Measurements from ENCODE around the gene MBP. TPM values are rescaled to one million over a fixed set of nuclear protein-coding genes. Genes with fewer than 3 reads are reported as not detected.

Gene MBP
- polyA plus RNA-seq, 1 donor from 2014 or later: 3.3 TPM

DNA sequence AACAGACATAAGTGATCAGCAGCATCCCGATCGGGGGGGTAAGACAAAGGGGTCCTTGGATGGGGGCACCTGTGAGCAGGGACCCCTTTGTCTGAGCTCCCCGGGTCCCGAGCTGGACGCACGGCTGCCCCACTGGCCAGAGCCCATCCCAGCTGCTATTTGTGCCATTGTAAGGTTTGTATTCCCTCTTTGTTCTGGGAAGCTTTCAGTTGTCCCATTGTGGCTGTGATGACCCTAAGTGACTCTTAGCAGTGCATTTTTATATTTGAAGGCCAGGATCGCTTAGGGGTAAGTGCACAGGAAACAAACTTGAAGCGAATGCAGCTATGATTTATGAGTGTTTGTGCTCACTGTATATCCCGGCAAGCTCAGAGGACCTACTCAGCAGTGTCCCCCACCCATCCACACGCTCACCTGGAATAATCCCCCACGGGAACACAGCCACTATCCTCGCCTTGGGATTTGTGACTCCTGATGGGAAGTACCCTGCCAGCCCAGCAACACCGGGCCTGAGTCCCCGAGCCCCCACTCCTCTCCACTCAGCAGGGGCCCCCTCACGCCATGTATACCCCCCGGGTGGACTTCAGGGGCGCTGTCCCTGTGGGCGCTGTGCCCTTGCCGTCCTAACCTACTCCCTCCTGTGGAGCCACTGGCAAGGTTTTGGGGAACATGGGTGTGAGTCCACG, 80.1 kb downstream of the MBP start:
- Histone ChIP-seq H4K20me1 (ENCODE audit: insufficient read depth) (no peaks in the 10 kb centered on the region), H3F3A (ENCODE audit: insufficient read depth, low read length, poor library complexity, severe bottlenecking) (no peaks in the 10 kb centered on the region), H3K27me3 (ENCODE audit: insufficient read depth, low read depth, low read length) (no peaks in the 10 kb centered on the region), H3K9me3 (ENCODE audit: low read length) (no peaks in the 10 kb centered on the region), H3K79me2 (replicated peaks; ENCODE audit: insufficient read depth, low read length) (no peaks in the 10 kb centered on the region), H3K36me3 (ENCODE audit: insufficient read depth, low read length) (no peaks in the 10 kb centered on the region), H3K9ac (ENCODE audit: low read length) (no peak overlapping the region), H3K27ac (ENCODE audit: low read length) (no peak overlapping the region), H3K4me3 (ENCODE audit: low read length) (no peak overlapping the region), H3K9me2 (ENCODE audit: insufficient read depth, low read length) (no peaks in the 10 kb centered on the region), H2AFZ (ENCODE audit: low read depth, low read length) (no peak overlapping the region), H3K4me2 (ENCODE audit: low read length) (no peak overlapping the region)
- TF ChIP-seq, protein P1, sequence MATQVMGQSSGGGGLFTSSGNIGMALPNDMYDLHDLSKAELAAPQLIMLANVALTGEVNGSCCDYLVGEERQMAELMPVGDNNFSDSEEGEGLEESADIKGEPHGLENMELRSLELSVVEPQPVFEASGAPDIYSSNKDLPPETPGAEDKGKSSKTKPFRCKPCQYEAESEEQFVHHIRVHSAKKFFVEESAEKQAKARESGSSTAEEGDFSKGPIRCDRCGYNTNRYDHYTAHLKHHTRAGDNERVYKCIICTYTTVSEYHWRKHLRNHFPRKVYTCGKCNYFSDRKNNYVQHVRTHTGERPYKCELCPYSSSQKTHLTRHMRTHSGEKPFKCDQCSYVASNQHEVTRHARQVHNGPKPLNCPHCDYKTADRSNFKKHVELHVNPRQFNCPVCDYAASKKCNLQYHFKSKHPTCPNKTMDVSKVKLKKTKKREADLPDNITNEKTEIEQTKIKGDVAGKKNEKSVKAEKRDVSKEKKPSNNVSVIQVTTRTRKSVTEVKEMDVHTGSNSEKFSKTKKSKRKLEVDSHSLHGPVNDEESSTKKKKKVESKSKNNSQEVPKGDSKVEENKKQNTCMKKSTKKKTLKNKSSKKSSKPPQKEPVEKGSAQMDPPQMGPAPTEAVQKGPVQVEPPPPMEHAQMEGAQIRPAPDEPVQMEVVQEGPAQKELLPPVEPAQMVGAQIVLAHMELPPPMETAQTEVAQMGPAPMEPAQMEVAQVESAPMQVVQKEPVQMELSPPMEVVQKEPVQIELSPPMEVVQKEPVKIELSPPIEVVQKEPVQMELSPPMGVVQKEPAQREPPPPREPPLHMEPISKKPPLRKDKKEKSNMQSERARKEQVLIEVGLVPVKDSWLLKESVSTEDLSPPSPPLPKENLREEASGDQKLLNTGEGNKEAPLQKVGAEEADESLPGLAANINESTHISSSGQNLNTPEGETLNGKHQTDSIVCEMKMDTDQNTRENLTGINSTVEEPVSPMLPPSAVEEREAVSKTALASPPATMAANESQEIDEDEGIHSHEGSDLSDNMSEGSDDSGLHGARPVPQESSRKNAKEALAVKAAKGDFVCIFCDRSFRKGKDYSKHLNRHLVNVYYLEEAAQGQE (IDR thresholded peaks at IDR 0.05; ENCODE audit: borderline replicate concordance): no peak
- TF ChIP-seq EZH2 (IDR thresholded peaks at IDR 0.05; ENCODE audit: borderline replicate concordance, insufficient read depth, low read length, poor library complexity, severe bottlenecking) (no peak), TAF1 (IDR thresholded peaks at IDR 0.05; ENCODE audit: low read depth) (no peak), MXI1 (conservative IDR thresholded peaks at IDR 0.05; ENCODE audit: poor library complexity, severe bottlenecking) (no peak), RAD21 (conservative IDR thresholded peaks at IDR 0.05) (no peak), POLR2AphosphoS5 (IDR thresholded peaks at IDR 0.05) (no peak), SMC3 (conservative IDR thresholded peaks at IDR 0.05; ENCODE audit: poor library complexity) (no peak), EP300 (conservative IDR thresholded peaks at IDR 0.05; ENCODE audit: poor library complexity, severe bottlenecking) (no peak)
- TF ChIP-seq, protein P2, sequence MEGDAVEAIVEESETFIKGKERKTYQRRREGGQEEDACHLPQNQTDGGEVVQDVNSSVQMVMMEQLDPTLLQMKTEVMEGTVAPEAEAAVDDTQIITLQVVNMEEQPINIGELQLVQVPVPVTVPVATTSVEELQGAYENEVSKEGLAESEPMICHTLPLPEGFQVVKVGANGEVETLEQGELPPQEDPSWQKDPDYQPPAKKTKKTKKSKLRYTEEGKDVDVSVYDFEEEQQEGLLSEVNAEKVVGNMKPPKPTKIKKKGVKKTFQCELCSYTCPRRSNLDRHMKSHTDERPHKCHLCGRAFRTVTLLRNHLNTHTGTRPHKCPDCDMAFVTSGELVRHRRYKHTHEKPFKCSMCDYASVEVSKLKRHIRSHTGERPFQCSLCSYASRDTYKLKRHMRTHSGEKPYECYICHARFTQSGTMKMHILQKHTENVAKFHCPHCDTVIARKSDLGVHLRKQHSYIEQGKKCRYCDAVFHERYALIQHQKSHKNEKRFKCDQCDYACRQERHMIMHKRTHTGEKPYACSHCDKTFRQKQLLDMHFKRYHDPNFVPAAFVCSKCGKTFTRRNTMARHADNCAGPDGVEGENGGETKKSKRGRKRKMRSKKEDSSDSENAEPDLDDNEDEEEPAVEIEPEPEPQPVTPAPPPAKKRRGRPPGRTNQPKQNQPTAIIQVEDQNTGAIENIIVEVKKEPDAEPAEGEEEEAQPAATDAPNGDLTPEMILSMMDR (IDR thresholded peaks at IDR 0.05; ENCODE audit: poor library complexity, severe bottlenecking): no peak

DNA sequence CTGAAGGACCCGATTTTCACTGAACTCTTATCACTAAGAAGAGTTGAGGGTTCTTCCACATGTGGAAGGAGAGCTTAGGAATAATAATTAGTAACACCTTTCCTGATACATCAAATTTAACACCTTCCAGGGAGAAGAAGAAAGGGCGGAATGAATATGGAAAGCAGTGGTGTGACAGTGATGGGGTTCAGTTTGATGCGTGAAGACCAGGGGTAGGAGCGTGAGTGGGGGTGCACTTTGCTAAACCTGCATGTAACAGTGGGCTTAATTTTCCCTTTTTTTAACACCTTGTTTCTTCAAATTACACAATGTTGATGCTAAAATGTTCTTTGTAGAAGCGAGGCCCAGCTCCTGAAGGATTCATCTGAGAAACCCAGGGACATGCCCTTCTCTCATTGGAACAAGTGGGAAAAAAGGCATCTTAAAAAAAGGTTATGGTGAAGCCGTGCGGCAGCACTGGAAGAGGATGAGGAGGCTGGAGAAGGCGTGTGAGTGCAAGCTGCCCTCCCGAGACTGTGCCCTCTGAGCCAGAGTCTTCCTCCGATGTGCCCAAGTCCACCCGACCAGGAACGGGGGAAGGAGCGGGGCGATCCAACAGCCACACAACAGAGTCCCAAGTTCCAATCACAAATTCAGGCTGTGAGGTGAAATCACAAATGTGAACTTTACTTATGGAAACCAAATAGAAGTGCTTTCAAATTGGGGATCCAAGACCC, 80.8 kb downstream of the MBP start:
- Histone ChIP-seq H3K4me3 (ENCODE audit: low read length) (no peak overlapping the region), H3K27ac (ENCODE audit: low read length) (no peak overlapping the region), H3K9me2 (ENCODE audit: insufficient read depth, low read length) (no peaks in the 10 kb centered on the region), H3K4me2 (ENCODE audit: low read length) (no peak overlapping the region), H3K36me3 (ENCODE audit: insufficient read depth, low read length) (no peaks in the 10 kb centered on the region), H4K20me1 (ENCODE audit: insufficient read depth) (no peaks in the 10 kb centered on the region), H3K79me2 (replicated peaks; ENCODE audit: insufficient read depth, low read length) (no peaks in the 10 kb centered on the region), H3K27me3 (ENCODE audit: insufficient read depth, low read depth, low read length) (no peaks in the 10 kb centered on the region), H3K9me3 (ENCODE audit: low read length) (no peaks in the 10 kb centered on the region), H2AFZ (ENCODE audit: low read depth, low read length) (no peak overlapping the region), H3K9ac (ENCODE audit: low read length) (no peak overlapping the region), H3F3A (ENCODE audit: insufficient read depth, low read length, poor library complexity, severe bottlenecking) (no peaks in the 10 kb centered on the region)
- no peak for TF ChIP-seq EZH2 (IDR thresholded peaks at IDR 0.05; ENCODE audit: borderline replicate concordance, insufficient read depth, low read length, poor library complexity, severe bottlenecking)
- no peak for TF ChIP-seq MXI1 (conservative IDR thresholded peaks at IDR 0.05; ENCODE audit: poor library complexity, severe bottlenecking)
- TF ChIP-seq, protein P1 (IDR thresholded peaks at IDR 0.05; ENCODE audit: borderline replicate concordance): no peak
- no peak for TF ChIP-seq EP300 (conservative IDR thresholded peaks at IDR 0.05; ENCODE audit: poor library complexity, severe bottlenecking)
- TF ChIP-seq, protein P2 (IDR thresholded peaks at IDR 0.05; ENCODE audit: poor library complexity, severe bottlenecking): no peak
- no peak for TF ChIP-seq SMC3 (conservative IDR thresholded peaks at IDR 0.05; ENCODE audit: poor library complexity)
- no peak for TF ChIP-seq POLR2AphosphoS5 (IDR thresholded peaks at IDR 0.05)
- TF ChIP-seq TAF1 (IDR thresholded peaks at IDR 0.05; ENCODE audit: low read depth): no peak
- TF ChIP-seq RAD21 (conservative IDR thresholded peaks at IDR 0.05): no peak

Measured in neural cell (in vitro differentiated cells).